GM12878 (cell line): ENCODE data around the gene FCGR1A. TPM values are rescaled to one million over a fixed set of nuclear protein-coding genes. Genes with fewer than 3 reads are reported as not detected.
"Not testable (repeated sequence)": the region's sequence is repeated elsewhere in the genome, so short reads cannot be mapped to it uniquely, and the experiment has no call there.

Source experiments
- ATAC-seq: fragments of 200-7000 bp; cut with Tn5 transposase; 3 replicates; pipeline ENCODE4 v1.9.1; 2020; ENCODE audit warnings: mild to moderate bottlenecking, moderate library complexity
- BruUV-seq: library from RNA; stranded (reverse); fragments of 400-500 nt; replicated peaks from 2 replicates; lab custom pipeline; 2021; lab: Mats Ljungman, UMichigan
- CTCF ChIA-PET: fragments of 300-600 bp; sonication (Branson Sonifier 250); formaldehyde crosslinking; extraction: SDS; loops from one replicate; lab custom pipeline; 2021; ENCODE audit warnings: inconsistent platforms; lab: Yijun Ruan, JAX
- POLR2A ChIA-PET: fragments of 350-600 bp; formaldehyde crosslinking; extraction: SDS; loops from one replicate; lab custom pipeline; 2021; ENCODE audit warnings: inconsistent platforms; lab: Charles Lee
- RAD21 ChIA-PET: fragments of 300-600 bp; sonication (Branson Sonifier 250); formaldehyde crosslinking; loops from one replicate; lab custom pipeline; 2023; ENCODE audit warnings: antibody characterized with exemption; ENCODE audit not compliant: unreplicated experiment; lab: Charles Lee
- SMC1A ChIA-PET: fragments of 300-600 bp; sonication (Branson Sonifier 250); formaldehyde crosslinking; loops from one replicate; lab custom pipeline; 2023; ENCODE audit not compliant: unreplicated experiment, uncharacterized antibody; lab: Charles Lee
- DNase-seq: peaks from one replicate; pipeline ENCODE4 v3.0.0-alpha.2; 2011; ENCODE audit warnings: low read depth, low spot score
- FAIRE-seq: peaks from 3 replicates; lab custom pipeline; 2011; peaks lifted over from hg19 to GRCh38; lab: Jason Lieb, UNC
- H2AFZ ChIP-seq: 2 replicates; pipeline ENCODE4 v1.6.0; 2011; ENCODE audit warnings: low read depth, low read length, control low read depth; ENCODE audit not compliant: control insufficient read depth
- H3K27ac ChIP-seq: 2 replicates; pipeline ENCODE4 v1.5.1; 2011; ENCODE audit warnings: control low read depth; ENCODE audit not compliant: control insufficient read depth, insufficient read depth
- H3K27me3 ChIP-seq, 2 experiments: replicated peaks in 1 of 2; 2 replicates each; pipeline versions ENCODE4 v1.6.0 to v1.6.1; 2011; ENCODE audit warnings: low read length in 1 of 2; ENCODE audit not compliant: control insufficient read depth in 2 of 2, insufficient read depth in 2 of 2
- H3K36me3 ChIP-seq, 2 experiments: 2 replicates each; pipeline ENCODE4 v1.5.1; 2011; ENCODE audit warnings: low read length in 1 of 2; ENCODE audit not compliant: control insufficient read depth in 2 of 2, insufficient read depth in 2 of 2
- H3K4me1 ChIP-seq: 2 replicates; pipeline ENCODE4 v1.6.1; 2011; ENCODE audit warnings: mild to moderate bottlenecking, low read length, moderate library complexity, mixed read lengths; ENCODE audit not compliant: control insufficient read depth, insufficient read depth
- H3K4me2 ChIP-seq: 2 replicates; pipeline ENCODE4 v1.6.0; 2011; ENCODE audit warnings: control low read depth; ENCODE audit not compliant: control insufficient read depth, insufficient read depth
- H3K4me3 ChIP-seq: fragments of 200-600 bp; sonication (generic); 2 replicates; pipeline ENCODE4 v1.5.1; 2016
- H3K79me2 ChIP-seq: 2 replicates; pipeline ENCODE4 v1.6.0; 2011; ENCODE audit warnings: low read length; ENCODE audit not compliant: control insufficient read depth, insufficient read depth
- H3K9ac ChIP-seq: 2 replicates; pipeline ENCODE4 v1.8.0; 2011; ENCODE audit warnings: low read length, control low read depth, mixed read lengths; ENCODE audit not compliant: control insufficient read depth, insufficient read depth
- H3K9me3 ChIP-seq: replicated peaks from 3 replicates; pipeline ENCODE4 v1.5.1; 2011; ENCODE audit warnings: mild to moderate bottlenecking, low read length; ENCODE audit not compliant: control insufficient read depth, insufficient read depth
- H4K20me1 ChIP-seq: 2 replicates; pipeline ENCODE4 v1.6.0; 2011; ENCODE audit not compliant: control insufficient read depth, insufficient read depth
- WGBS: methylation state at CpG from one replicate; pipeline ENCODE4 v1.1.6; 2016; ENCODE audit warnings: low lambda C conversion rate; ENCODE audit not compliant: insufficient replicate concordance, insufficient coverage; ENCODE audit errors: missing lambda C conversion rate; 5-methylcytosine and 5-hydroxymethylcytosine counted together
- in situ Hi-C: fragments of 300-500 bp; cut with MboI; formaldehyde crosslinking; loops from 9 replicates; pipeline ENCODE4 v1.14.3; 2018; ENCODE audit warnings: mixed read lengths
- intact Hi-C: fragments of 100-400 bp; cut with micrococcal nuclease; formaldehyde crosslinking; loops from one replicate; pipeline ENCODE4 v1.14.2; 2022; ENCODE audit not compliant: unreplicated experiment
- polyA plus RNA-seq, 11 experiments: library from polyadenylated mRNA; depleted of rRNA in 4 of 11; unstranded in 6 of 11; stranded (reverse) in 5 of 11; fragments of >200 nt; fragmentation: Nextera tagmentation in 4 of 11; fragmentation: Illumina TruSeq in 1 of 11; extraction: Ambion mirVana in 4 of 11; extraction: Trizol in 1 of 11; gene quantifications; 1 replicate in 1 of 11; 2 replicates in 10 of 11; pipeline versions ENCODE4 v1.2.1 to v1.2.3, GENCODE V29; 2011 to 2016; ENCODE audit warnings: inconsistent platforms in 2 of 11, missing spikeins in 2 of 11, low read depth in 1 of 11
- total RNA-seq, 4 experiments: library from RNA; depleted of rRNA in 3 of 4; stranded (reverse); fragments of >200 nt in 3 of 4; fragmentation: Illumina TruSeq in 1 of 4; extraction: Trizol in 1 of 4; gene quantifications; 2 replicates each; pipeline versions ENCODE4 v1.2.1 to v1.2.3, GENCODE V29; 2013 to 2021

The FCGR1A gene
- total and polyA plus RNA-seq, 10 of the 15 experiments (the other 5 are each of a cell fraction or from before 2014, with no cell fraction given), result not detected

DNA sequence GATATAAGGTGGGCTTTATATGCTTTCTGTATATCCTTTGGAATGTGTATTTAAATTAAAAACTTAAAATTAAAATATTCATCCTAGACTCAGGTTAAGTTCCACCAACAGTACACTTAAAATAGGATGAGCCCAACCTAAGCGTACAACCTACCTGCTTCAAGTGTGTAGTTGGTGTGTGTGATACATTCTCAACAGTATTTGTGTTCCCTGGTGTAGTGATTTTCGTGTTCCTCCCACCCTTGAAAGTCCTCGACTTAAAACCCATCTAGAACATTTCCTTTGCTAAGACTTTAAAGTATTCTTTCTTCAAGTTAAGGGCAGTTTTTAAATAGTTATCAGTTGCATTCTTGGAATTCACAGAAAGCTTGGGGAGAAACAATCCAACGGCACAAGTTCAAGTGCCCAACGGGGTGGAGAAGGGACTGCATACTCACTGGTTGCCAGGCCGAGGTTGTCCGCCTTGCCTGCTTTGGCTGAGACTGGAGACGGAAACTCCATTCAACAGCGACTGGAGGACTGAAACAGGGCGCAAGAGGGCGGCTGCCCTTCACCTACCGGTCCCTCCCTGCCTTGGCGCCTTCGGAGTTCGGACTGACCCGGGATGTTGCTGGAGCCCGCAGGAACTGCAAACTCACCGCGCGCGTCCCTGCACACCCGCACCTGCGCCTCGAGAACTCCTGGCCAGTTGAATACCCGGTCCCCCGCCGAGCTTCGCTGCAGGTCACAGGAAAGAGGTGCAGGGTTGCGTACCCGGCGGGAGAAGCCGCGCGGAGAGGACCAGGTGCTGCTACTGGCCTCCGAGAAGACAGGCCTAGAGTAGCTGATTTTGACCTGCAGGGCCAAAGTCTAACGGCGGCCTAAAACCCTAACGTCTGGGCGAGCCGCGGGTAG lies 35.8 kb upstream of the FCGR1A start:
- POLR2A ChIA-PET, SMC1A ChIA-PET, H2AFZ ChIP-seq, H3K9ac ChIP-seq, H3K27ac ChIP-seq, intact Hi-C loops, H3K27me3 ChIP-seq, FAIRE-seq, H3K9me3 ChIP-seq, H3K79me2 ChIP-seq, H3K36me3 ChIP-seq, CTCF ChIA-PET, in situ Hi-C loops, ATAC-seq, H3K4me1 ChIP-seq, DNase-seq, H3K4me2 ChIP-seq, RAD21 ChIA-PET, H4K20me1 ChIP-seq, H3K4me3 ChIP-seq, BruUV-seq: not testable (repeated sequence)
- WGBS, result 15% methylated on average over 24 of the region's 41 CpGs

DNA sequence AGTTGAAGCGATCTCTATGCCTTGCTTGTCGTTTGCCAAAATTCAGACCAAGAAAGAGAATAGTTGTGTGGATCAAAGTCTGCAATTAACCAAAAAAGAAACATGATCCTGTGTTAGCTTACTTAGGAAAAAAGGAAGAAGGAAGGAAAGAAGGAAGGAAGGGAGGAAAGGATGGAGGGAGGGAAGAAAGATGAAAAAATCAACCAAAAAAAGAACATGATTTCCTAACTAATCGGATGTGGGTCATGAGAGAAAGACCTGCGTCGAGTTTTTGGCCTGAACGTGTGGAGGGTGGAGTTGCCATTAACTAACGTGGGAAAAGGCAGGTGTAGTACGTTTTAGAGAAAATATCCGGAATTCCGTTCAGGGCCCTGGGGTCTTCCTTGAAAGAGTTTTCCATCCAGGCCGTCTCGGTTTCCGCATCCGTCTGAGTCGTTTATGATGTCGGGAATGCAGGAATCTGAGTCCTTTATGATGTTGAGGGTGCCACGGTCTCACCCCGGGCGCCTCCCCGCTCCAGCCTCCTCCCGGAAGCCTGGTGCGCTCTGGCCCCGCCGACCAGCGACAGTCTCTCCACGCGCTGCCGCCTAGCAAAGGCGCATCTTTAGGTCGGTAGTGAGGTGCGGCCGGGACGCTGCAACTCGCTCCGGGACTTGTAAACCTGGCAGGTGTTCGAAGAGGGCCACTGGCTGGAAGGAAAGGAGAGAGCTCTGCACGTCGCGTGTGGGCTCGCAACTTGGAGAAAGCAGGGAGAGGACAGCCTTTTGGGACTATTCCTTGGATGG lies 34.9 kb upstream of the FCGR1A start:
- BruUV-seq, H3K27ac ChIP-seq, H3K4me3 ChIP-seq, H3K9ac ChIP-seq, H3K27me3 ChIP-seq, H3K36me3 ChIP-seq, RAD21 ChIA-PET, H2AFZ ChIP-seq, H3K79me2 ChIP-seq, DNase-seq, H3K9me3 ChIP-seq, POLR2A ChIA-PET, H3K4me2 ChIP-seq, H3K4me1 ChIP-seq, H4K20me1 ChIP-seq, in situ Hi-C loops, ATAC-seq, FAIRE-seq, intact Hi-C loops, CTCF ChIA-PET, SMC1A ChIA-PET: not testable (repeated sequence)
- WGBS, result 3% methylated on average over 16 of the region's 40 CpGs

DNA sequence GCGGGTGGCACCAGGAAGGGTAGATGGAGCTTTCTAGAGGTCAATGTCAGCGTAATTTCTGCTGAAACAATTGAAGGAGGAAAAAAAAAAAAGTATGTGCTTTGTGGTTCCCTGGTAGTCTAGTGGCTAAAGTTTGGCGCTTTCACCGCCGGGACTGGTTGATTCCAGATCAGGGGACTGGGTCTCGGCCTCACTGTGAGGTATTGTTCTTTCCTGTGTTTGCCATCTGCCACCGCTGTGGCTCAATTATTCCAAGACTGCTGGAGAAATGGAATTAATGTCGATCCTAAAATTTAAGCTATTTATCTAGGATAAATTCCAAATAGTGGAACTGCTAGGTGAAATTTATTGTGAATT lies 34.4 kb upstream of the FCGR1A start:
- CTCF ChIA-PET, RAD21 ChIA-PET, ATAC-seq, H4K20me1 ChIP-seq, H2AFZ ChIP-seq, H3K36me3 ChIP-seq, intact Hi-C loops, DNase-seq, BruUV-seq, in situ Hi-C loops, H3K4me3 ChIP-seq, FAIRE-seq, H3K79me2 ChIP-seq, SMC1A ChIA-PET, H3K9ac ChIP-seq, H3K27ac ChIP-seq, H3K4me2 ChIP-seq, POLR2A ChIA-PET, H3K9me3 ChIP-seq, H3K27me3 ChIP-seq, H3K4me1 ChIP-seq: not testable (repeated sequence)
- 41% methylated on average over 7 of the region's 8 CpGs for WGBS
